HS-5 (cell line): ENCODE data around the gene SLC1A7.
A peak's percentile ranks its signal among the peaks of the same experiment; 100 is the strongest.

Experiments
- DNase-seq: peaks from one replicate; pipeline ENCODE4 v3.0.0-alpha.2; 2012; ENCODE audit warnings: low read depth

The SLC1A7 gene

GRCh38 chr1:53115403-53116306 is 26.8 kb downstream of the SLC1A7 start:
- DNase-seq: no peak

- no peak for DNase-seq
Measured at GRCh38 chr1:53114581-53115400, 27.6 kb downstream of the SLC1A7 start.

GRCh38 chr1:53114090-53114489 is 28.3 kb downstream of the SLC1A7 start:
- DNase-seq: no peak

- no peak for DNase-seq
Measured at GRCh38 chr1:53112861-53113260, 29.6 kb downstream of the SLC1A7 start.

- peak; percentile 51 for DNase-seq
Measured at GRCh38 chr1:53112271-53112774, 30.1 kb downstream of the SLC1A7 start.

GRCh38 chr1:53111693-53112092 is 30.7 kb downstream of the SLC1A7 start:
- DNase-seq: no peak

- DNase-seq: no peak
Measured at GRCh38 chr1:53111073-53111556, 31.3 kb downstream of the SLC1A7 start.

GRCh38 chr1:53110370-53111072 is 31.9 kb downstream of the SLC1A7 start:
- DNase-seq: no peak

GRCh38 chr1:53108646-53109580 is 33.5 kb downstream of the SLC1A7 start:
- DNase-seq: no peak

- DNase-seq: no peak
Measured at GRCh38 chr1:53107570-53108322, 34.7 kb downstream of the SLC1A7 start.

- DNase-seq: no peak
Measured at GRCh38 chr1:53107090-53107489, 35.3 kb downstream of the SLC1A7 start.

- DNase-seq: no peak
Measured at GRCh38 chr1:53104289-53104913, 38.0 kb downstream of the SLC1A7 start.

GRCh38 chr1:53094533-53094919 is 47.9 kb downstream of the SLC1A7 start:
- DNase-seq: no peak

GRCh38 chr1:53093778-53094532 is 48.5 kb downstream of the SLC1A7 start:
- DNase-seq: no peak

GRCh38 chr1:53093451-53093754 is 49.0 kb downstream of the SLC1A7 start:
- no peak for DNase-seq

- DNase-seq: no peak
Measured at GRCh38 chr1:53092659-53093450, 49.6 kb downstream of the SLC1A7 start.

- DNase-seq: no peak
Measured at GRCh38 chr1:53091841-53092645, 50.4 kb downstream of the SLC1A7 start.
